HEK293T (cell line): ENCODE results near the gene MICAL2.

Source experiments
- ARNT ChIP-seq: fragments of 450-650 bp; IDR thresholded peaks from 2 replicates; pipeline ENCODE4 v1.6.1; 2017; ENCODE audit warnings: mild to moderate bottlenecking
- BHLHE40 ChIP-seq: fragments of 450-650 bp; IDR thresholded peaks from 2 replicates; pipeline ENCODE4 v1.6.1; 2016; ENCODE audit warnings: mild to moderate bottlenecking, moderate library complexity, borderline replicate concordance
- CTBP1 ChIP-seq: fragments of 450-650 bp; IDR thresholded peaks from 2 replicates; pipeline ENCODE4 v1.6.1; 2016; ENCODE audit warnings: borderline replicate concordance
- ELF4 ChIP-seq: fragments of 450-650 bp; IDR thresholded peaks from 2 replicates; pipeline ENCODE4 v1.6.1; 2017; ENCODE audit warnings: antibody characterized with exemption
- FOXA1 ChIP-seq: fragments of 450-650 bp; IDR thresholded peaks from 2 replicates; pipeline ENCODE4 v1.6.1; 2016; ENCODE audit warnings: mild to moderate bottlenecking
- FOXM1 ChIP-seq: fragments of 450-650 bp; IDR thresholded peaks from 2 replicates; pipeline ENCODE4 v1.6.1; 2017; ENCODE audit warnings: mild to moderate bottlenecking, borderline replicate concordance
- HDGF ChIP-seq: fragments of 450-650 bp; IDR thresholded peaks from 2 replicates; pipeline ENCODE4 v1.6.1; 2017; ENCODE audit warnings: antibody characterized with exemption, borderline replicate concordance
- LEF1 ChIP-seq: fragments of 450-650 bp; IDR thresholded peaks from 2 replicates; pipeline ENCODE4 v1.6.1; 2017; ENCODE audit warnings: mild to moderate bottlenecking, borderline replicate concordance
- NFRKB ChIP-seq: fragments of 450-650 bp; IDR thresholded peaks from 2 replicates; pipeline ENCODE4 v1.6.1; 2016; ENCODE audit warnings: mild to moderate bottlenecking, moderate library complexity
- SP1 ChIP-seq: fragments of 450-650 bp; IDR thresholded peaks from 2 replicates; pipeline ENCODE4 v1.6.1; 2017
- SUZ12 ChIP-seq: fragments of 450-650 bp; IDR thresholded peaks from 2 replicates; pipeline ENCODE4 v1.6.1; 2016; ENCODE audit warnings: mild to moderate bottlenecking
- TARDBP ChIP-seq: fragments of 450-650 bp; IDR thresholded peaks from 2 replicates; pipeline ENCODE4 v1.6.1; 2016
- ZNF384 ChIP-seq: fragments of 450-650 bp; IDR thresholded peaks from 2 replicates; pipeline ENCODE4 v1.6.1; 2016
- TF ChIP-seq, protein P1 (sequence below): fragments of 450-650 bp; IDR thresholded peaks from 2 replicates; pipeline ENCODE4 v1.6.1; 2016

DNA sequence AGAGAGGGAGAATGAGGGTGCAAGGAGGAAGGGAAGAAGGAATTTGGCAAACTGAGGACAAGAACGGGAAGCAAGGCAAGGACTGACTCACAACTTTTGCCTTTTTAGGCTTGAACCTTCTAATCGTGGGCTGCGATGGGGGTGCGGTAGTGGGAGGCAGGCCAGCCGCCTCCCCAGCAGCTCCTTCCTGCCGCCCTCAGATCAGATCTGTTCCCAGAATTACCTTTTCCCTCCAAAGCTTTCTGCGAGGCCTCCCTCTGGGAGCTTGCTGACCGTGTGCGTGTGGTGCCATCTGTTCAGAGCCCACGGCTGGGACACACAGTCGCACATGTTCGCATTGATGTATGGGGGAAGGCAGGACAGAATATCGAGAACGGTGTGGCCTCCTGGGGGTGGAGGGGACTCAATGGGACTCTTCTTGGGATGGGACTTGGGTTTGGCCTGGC lies 180.1 kb downstream of the MICAL2 start:
- TF ChIP-seq CTBP1, result no peak
- no peak for TF ChIP-seq NFRKB
- TF ChIP-seq HDGF, result no peak
- no peak for TF ChIP-seq SP1
- no peak for TF ChIP-seq TARDBP
- TF ChIP-seq FOXM1, result no peak
- no peak for TF ChIP-seq FOXA1
- no peak for TF ChIP-seq ZNF384
- TF ChIP-seq LEF1, result no peak
- TF ChIP-seq, protein P1, sequence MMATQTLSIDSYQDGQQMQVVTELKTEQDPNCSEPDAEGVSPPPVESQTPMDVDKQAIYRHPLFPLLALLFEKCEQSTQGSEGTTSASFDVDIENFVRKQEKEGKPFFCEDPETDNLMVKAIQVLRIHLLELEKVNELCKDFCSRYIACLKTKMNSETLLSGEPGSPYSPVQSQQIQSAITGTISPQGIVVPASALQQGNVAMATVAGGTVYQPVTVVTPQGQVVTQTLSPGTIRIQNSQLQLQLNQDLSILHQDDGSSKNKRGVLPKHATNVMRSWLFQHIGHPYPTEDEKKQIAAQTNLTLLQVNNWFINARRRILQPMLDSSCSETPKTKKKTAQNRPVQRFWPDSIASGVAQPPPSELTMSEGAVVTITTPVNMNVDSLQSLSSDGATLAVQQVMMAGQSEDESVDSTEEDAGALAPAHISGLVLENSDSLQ, result no peak
- TF ChIP-seq ELF4, result no peak
- TF ChIP-seq ARNT, result no peak
- TF ChIP-seq BHLHE40, result no peak
- TF ChIP-seq SUZ12, result no peak
